SH-SY5Y (cell line): ENCODE data around the gene LRBA.

Experiments used
- GATA2 ChIP-seq: IDR thresholded peaks from 2 replicates; pipeline ENCODE4 v1.6.1; 2011; ENCODE audit warnings: mild to moderate bottlenecking, low read depth, low read length
- GATA3 ChIP-seq: IDR thresholded peaks from 2 replicates; pipeline ENCODE4 v1.6.1; 2011; ENCODE audit warnings: low read depth, mild to moderate bottlenecking, low read length, moderate library complexity

- TF ChIP-seq GATA2 = no peak
- no peak for TF ChIP-seq GATA3
These were observed 166.1 kb downstream of the LRBA start for GRCh38 chr4:150849016-150849415.
